ENCODE data around the gene PPIL1.

GRCh38 chr6:36888115-36888643 lies 13.6 kb upstream of the PPIL1 start:
- TF ChIP-seq CTCF (IDR thresholded peaks at IDR 0.05; ENCODE audit: insufficient read depth, low read length, poor library complexity, severe bottlenecking) (no peak), EZH2phosphoT487 (conservative IDR thresholded peaks at IDR 0.05; ENCODE audit: low read length) (no peak)
